ENCODE data around the gene INS. TPM values are rescaled to one million over a fixed set of nuclear protein-coding genes. Genes with fewer than 3 reads are reported as not detected.

The INS gene
- total RNA-seq, 2 donors from 2014 or later = not detected

DNA sequence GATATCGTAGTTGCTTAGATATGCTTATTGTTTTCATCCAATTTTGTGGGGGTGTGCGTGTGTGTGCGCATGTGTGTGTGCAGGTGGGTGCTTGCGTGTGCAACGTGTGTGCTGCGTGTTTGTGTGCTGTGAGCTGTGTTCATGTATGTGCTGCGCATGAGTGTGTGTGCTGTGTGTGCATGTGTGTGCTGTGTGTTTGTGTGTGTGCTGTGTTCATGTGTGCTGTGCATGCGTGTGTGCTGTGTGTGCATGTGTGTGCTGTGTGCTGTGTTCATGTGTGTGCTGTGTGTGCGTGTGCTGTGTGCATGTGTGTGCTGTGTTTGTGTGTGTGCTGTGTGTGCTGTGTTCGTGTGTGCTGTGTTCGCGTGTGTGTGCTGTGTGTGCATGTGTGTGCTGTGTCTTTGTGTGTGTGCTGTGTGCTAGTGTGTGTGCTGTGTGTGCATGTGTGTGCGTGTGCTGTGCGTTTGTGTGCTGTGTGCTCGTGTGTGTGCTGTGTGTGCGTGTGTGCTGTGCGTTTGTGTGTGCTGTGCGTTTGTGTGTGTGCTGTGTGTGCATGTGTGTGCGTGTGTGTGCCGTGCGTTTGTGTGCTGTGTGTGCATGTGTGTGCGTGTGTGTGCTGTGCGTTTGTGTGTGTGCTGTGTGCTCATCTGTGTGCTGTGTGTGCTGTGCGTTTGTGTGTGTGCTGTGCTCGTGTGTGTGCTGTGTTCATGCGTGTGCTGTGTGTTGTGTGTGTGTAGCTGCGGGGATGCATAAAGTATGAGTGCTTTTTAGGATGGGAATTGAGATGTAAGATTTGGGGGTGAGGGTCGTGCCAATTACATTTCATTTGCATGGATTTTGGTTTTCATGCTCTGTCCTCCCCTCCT lies 29.4 kb downstream of the INS start:
- H3K27ac ChIP-seq = no peak overlapping the region
- H3K27me3 ChIP-seq (replicated peaks; ENCODE audit: insufficient read depth) = no peaks in the 10 kb centered on the region
- H3K4me1 ChIP-seq (ENCODE audit: control insufficient read depth in 1 of 2, low read depth in 2 of 2) = peaks cover 0 to 1% of the 10 kb centered on the region in 2 donors
- H3K36me3 ChIP-seq = no peaks in the 10 kb centered on the region
- no peak for ATAC-seq (ENCODE audit: insufficient number of reproducible peaks, low FRiP score, low read depth)
- no peak for DNase-seq (ENCODE audit: low spot score)
- no peaks in the 10 kb centered on the region for H3K9me3 ChIP-seq
- no peak overlapping the region for H3K4me3 ChIP-seq
- no peak for TF ChIP-seq CTCF (IDR thresholded peaks at IDR 0.05)

- H3K4me3 ChIP-seq = no peak overlapping the region
- TF ChIP-seq CTCF (IDR thresholded peaks at IDR 0.05) = no peak
- DNase-seq (ENCODE audit: low spot score) (no peak), ATAC-seq (ENCODE audit: insufficient number of reproducible peaks, low FRiP score, low read depth) (no peak)
- H3K36me3 ChIP-seq = no peaks in the 10 kb centered on the region
- H3K27me3 ChIP-seq (replicated peaks; ENCODE audit: insufficient read depth) = no peaks in the 10 kb centered on the region
- H3K9me3 ChIP-seq = no peaks in the 10 kb centered on the region
- no peaks in the 10 kb centered on the region for H3K4me1 ChIP-seq (ENCODE audit: control insufficient read depth in 1 of 2, low read depth in 2 of 2)
- no peak overlapping the region for H3K27ac ChIP-seq
Observed at GRCh38 chr11:2130881-2131352, 30.1 kb downstream of the INS start.

DNA sequence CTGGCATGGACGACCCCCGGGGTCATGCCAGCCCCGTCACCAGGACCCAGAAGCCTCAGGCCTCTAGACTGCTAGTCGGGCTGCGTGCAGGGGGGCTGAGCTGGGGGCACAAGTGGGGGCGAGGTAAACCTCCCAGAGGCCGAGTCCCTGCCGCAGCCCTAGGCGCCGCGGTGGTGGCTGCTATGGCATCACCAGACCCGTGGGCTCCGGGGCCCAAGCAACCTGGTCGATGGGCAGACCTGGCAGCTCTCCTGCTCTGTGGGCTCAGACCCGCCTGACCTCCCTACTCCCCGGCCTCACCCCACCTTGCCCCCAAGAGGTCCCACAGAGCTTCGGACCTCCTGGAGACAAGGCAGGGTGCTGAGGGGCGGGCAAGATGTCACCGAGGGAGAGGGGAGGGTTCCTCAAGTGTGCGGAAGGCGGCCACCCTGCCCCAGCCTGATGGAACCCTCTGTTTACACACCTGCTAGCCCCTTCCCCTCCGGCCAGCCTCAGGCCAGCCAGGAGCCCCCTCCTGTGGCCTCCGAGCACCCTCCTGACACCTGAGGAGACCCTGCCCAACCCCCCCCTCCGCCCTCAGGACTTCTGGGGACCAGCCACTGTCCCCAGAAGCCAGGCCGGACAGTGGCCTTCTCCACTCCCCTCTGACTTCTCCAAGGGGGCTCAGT lies 31.2 kb downstream of the INS start:
- DNase-seq (ENCODE audit: low spot score) = no peak
- H3K4me3 ChIP-seq = no peak overlapping the region
- H3K27ac ChIP-seq = no peak overlapping the region
- ATAC-seq (ENCODE audit: insufficient number of reproducible peaks, low FRiP score, low read depth) = no peak
- no peaks in the 10 kb centered on the region for H3K27me3 ChIP-seq (replicated peaks; ENCODE audit: insufficient read depth)
- no peaks in the 10 kb centered on the region for H3K9me3 ChIP-seq
- TF ChIP-seq CTCF (IDR thresholded peaks at IDR 0.05) = no peak
- no peaks in the 10 kb centered on the region for H3K36me3 ChIP-seq
- no peaks in the 10 kb centered on the region for H3K4me1 ChIP-seq (ENCODE audit: control insufficient read depth in 1 of 2, low read depth in 2 of 2)

DNA sequence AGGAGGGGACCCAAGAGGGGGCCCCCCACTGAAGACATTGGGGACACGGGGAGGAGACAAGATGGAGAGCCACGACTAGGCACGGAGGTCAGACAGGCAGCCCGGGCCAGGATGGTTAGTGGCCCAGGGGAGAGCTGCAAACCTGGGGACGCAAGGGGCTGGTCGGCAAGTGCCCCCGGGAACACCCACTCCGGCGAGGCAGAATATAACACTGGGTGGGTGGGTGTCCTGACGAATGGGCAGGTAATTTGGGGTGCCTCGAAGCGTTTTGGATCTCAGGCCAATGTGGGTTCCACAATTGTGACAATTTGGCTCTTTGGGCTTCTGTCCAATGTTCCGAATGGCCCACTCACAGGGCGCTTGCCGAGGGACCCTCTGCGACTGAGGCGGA lies 31.7 kb downstream of the INS start:
- Histone ChIP-seq H3K4me3 (no peak overlapping the region), H3K4me1 (ENCODE audit: control insufficient read depth in 1 of 2, low read depth in 2 of 2) (no peaks in the 10 kb centered on the region), H3K27me3 (replicated peaks; ENCODE audit: insufficient read depth) (no peaks in the 10 kb centered on the region), H3K27ac (no peak overlapping the region), H3K36me3 (no peaks in the 10 kb centered on the region), H3K9me3 (no peaks in the 10 kb centered on the region)
- DNase-seq (ENCODE audit: low spot score) (no peak), ATAC-seq (ENCODE audit: insufficient number of reproducible peaks, low FRiP score, low read depth) (no peak)
- no peak for TF ChIP-seq CTCF (IDR thresholded peaks at IDR 0.05)

DNA sequence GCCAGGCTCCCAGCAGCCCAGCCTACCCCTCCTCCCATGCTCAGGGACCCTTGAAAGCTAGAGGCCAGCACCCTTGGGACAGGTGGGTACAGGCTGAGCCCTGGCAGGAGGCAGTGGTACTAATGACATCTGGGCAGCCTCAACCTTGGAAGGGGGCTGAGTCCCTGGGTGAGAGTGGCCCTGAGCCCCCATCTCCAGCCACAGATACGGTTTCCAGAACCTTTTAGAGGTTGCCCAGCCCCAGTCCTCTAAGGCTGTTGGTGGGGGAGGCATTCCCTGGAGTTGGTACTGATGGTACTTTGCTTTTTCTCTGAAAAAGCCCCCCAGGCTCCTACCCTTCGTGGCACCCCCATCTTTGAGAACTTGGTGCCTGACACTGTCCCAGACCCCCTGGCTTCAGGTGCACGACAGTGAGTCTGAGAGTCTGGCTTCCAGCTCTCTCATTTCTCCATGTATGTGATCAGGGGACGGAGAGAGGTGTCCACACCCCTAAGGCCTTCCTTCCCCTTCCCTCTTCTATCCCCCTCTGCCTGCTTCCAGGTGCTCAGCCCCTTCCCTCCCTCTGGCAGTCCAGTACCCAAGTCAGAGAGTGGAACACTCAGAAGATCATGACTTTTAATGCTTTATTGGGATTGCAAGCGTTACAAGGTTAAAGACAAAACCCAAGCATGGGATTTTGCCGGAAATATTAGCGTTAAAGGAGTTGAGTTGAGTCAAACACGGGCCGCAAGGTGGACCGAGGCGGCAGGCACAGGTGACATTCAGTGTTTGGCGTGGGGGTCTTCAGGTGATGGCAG lies 32.3 kb downstream of the INS start:
- ATAC-seq (ENCODE audit: insufficient number of reproducible peaks, low FRiP score, low read depth) (no peak), DNase-seq (ENCODE audit: low spot score) (no peak)
- no peaks in the 10 kb centered on the region for H3K27me3 ChIP-seq (replicated peaks; ENCODE audit: insufficient read depth)
- no peaks in the 10 kb centered on the region for H3K36me3 ChIP-seq
- no peaks in the 10 kb centered on the region for H3K4me1 ChIP-seq (ENCODE audit: control insufficient read depth in 1 of 2, low read depth in 2 of 2)
- no peaks in the 10 kb centered on the region for H3K9me3 ChIP-seq
- TF ChIP-seq CTCF (IDR thresholded peaks at IDR 0.05) = no peak
- H3K27ac ChIP-seq = no peak overlapping the region
- no peak overlapping the region for H3K4me3 ChIP-seq
